ENCODE results near the gene HELB.

Gene HELB

GRCh38 chr12:66375560-66375959, 73.3 kb downstream of the HELB start:
- TF ChIP-seq, protein P1, sequence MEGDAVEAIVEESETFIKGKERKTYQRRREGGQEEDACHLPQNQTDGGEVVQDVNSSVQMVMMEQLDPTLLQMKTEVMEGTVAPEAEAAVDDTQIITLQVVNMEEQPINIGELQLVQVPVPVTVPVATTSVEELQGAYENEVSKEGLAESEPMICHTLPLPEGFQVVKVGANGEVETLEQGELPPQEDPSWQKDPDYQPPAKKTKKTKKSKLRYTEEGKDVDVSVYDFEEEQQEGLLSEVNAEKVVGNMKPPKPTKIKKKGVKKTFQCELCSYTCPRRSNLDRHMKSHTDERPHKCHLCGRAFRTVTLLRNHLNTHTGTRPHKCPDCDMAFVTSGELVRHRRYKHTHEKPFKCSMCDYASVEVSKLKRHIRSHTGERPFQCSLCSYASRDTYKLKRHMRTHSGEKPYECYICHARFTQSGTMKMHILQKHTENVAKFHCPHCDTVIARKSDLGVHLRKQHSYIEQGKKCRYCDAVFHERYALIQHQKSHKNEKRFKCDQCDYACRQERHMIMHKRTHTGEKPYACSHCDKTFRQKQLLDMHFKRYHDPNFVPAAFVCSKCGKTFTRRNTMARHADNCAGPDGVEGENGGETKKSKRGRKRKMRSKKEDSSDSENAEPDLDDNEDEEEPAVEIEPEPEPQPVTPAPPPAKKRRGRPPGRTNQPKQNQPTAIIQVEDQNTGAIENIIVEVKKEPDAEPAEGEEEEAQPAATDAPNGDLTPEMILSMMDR (IDR thresholded peaks at IDR 0.05; ENCODE audit: extremely low read depth, insufficient read depth, missing control alignments): no peak
- in situ Hi-C loops (cut with MboI; ENCODE audit: low pct_unique_long_range_greater_than_20kb, low sequenced_read_pairs, unreplicated experiment): no loop called here
- no peak for DNase-seq (ENCODE audit: low spot score)

GRCh38 chr12:66379616-66380015, 77.3 kb downstream of the HELB start:
- no peak for DNase-seq (ENCODE audit: low spot score)
- TF ChIP-seq, protein P1 (IDR thresholded peaks at IDR 0.05; ENCODE audit: extremely low read depth, insufficient read depth, missing control alignments): no peak
- in situ Hi-C loops (cut with MboI; ENCODE audit: low pct_unique_long_range_greater_than_20kb, low sequenced_read_pairs, unreplicated experiment): no loop called here

DNA sequence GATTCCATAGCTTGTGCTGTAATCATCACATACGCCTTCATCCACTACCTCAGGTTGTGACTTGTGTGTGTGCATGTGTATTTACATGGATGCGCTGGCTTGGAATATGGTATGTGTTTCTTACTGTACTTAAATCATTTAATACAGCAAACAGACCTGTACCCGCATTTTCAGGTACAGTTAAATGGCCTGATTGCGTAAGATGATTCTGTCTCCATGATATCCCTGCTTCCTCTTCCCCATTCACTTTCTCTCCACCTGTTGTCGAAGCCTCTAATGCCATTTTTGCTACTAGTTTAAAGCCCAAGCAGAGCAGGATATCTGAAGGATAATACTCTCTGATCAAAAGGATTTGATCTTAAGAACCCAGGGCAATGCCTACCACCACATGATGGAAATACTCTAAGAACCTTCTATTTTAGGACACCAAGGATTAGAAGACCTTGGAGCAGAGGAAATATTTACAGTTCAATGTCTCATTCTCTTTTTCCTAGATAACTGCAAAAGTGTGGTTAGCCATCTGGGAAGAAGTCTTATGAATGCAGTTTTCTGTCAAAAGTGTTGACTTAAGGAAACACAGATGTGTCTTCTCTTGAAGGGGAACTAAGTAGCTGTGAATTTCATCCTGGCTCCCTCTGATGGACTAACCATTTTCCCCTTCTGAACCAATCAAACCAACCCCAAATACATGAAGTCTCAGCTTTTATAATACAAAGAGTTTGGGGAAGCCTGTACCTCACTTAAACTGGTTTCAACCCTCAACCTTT, 78.7 kb downstream of the HELB start:
- DNase-seq (ENCODE audit: low spot score): no peak
- in situ Hi-C loops (cut with MboI; ENCODE audit: low pct_unique_long_range_greater_than_20kb, low sequenced_read_pairs, unreplicated experiment): no loop called here
- TF ChIP-seq, protein P1 (IDR thresholded peaks at IDR 0.05; ENCODE audit: extremely low read depth, insufficient read depth, missing control alignments): no peak

DNA sequence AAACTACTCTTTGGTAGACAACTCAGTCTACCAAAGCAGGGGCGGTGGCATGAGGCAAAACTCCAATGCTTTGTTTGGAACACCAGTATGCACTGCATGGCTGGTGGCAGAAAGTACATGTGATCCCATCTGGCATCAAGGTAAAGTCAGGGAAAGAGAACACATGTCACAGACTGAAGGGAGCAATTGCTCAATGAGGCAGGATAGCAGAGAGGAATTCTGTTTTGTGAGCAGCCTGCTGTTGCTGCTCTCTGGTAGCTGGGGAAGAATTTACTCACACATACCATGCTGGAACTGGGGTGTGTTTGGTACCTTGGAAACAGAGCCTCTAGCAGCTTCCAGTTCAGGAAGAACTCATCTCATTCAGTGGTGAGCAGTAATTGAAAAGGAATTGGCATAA, 84.8 kb downstream of the HELB start:
- no peak for DNase-seq (ENCODE audit: low spot score)
- TF ChIP-seq, protein P1 (IDR thresholded peaks at IDR 0.05; ENCODE audit: extremely low read depth, insufficient read depth, missing control alignments): no peak
- in situ Hi-C loops (cut with MboI; ENCODE audit: low pct_unique_long_range_greater_than_20kb, low sequenced_read_pairs, unreplicated experiment): no loop called here

All from GM13977 (cell line).